ENCODE results near the gene LTBP1. TPM values are rescaled to one million over a fixed set of nuclear protein-coding genes. Genes with fewer than 3 reads are reported as not detected.

The LTBP1 gene
- total RNA-seq, 1 experiment from 2014 or later, result 12.5 TPM

DNA sequence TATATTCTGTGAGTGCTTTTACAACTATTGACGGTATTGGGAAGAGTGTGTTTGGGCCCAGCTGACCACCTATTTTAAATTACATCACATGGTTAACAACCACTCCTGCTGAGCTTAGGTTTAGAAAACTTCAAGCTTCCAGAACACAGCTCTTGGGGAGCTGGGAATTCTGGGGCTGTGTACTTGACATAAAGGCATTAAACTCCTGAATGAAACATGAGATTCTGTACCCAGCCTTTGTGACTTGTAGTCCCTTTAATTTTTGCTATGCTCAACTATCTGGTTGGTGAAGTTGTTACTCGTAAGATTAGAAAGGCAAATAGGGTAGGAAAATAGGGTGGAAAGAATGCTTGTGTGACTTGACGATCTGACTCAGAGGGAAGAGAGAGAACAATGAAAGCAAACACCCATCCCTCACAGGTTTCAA is 66.9 kb downstream of the LTBP1 start:
- no peaks in the 10 kb centered on the region for H3K4me1 ChIP-seq (ENCODE audit: control insufficient read depth, insufficient read depth, low read length)
- in situ Hi-C loops (cut with HindIII; ENCODE audit: low pct_unique_long_range_greater_than_20kb, low sequenced_read_pairs), result no loop called here
- no peak for DNase-seq (ENCODE audit: low read depth, low spot score)
- intact Hi-C loops (cut with micrococcal nuclease; ENCODE audit: unreplicated experiment), result no loop called here
- ATAC-seq, result no peak
- H3K9me3 ChIP-seq (ENCODE audit: control insufficient read depth, insufficient read depth, low read depth, low read length), result no peaks in the 10 kb centered on the region
- ChIA-PET POLR2A (no interaction called here), CTCF (no interaction called here)
- BruUV-seq (replicated peaks), result no TSS peak
- no peak overlapping the region for H3K4me3 ChIP-seq (ENCODE audit: low read depth in 2 of 2, low read length in 2 of 2)
- H3K27ac ChIP-seq (ENCODE audit: low read length), result no peak overlapping the region
- no peaks in the 10 kb centered on the region for H3K27me3 ChIP-seq (ENCODE audit: control insufficient read depth, insufficient read depth, low read length)
- TF ChIP-seq TCF7L2 (IDR thresholded peaks at IDR 0.05; ENCODE audit: low read depth, low read length) (no peak), REST (IDR thresholded peaks at IDR 0.05; ENCODE audit: insufficient read depth in 1 of 2, low read depth in 2 of 2, low read length in 1 of 2) (no peak), POLR2AphosphoS5 (IDR thresholded peaks at IDR 0.05; ENCODE audit: low read depth, low read length) (no peak), SIN3A (IDR thresholded peaks at IDR 0.05; ENCODE audit: borderline replicate concordance, insufficient read depth, low read depth, low read length) (no peak)
- TF ChIP-seq, protein P1, sequence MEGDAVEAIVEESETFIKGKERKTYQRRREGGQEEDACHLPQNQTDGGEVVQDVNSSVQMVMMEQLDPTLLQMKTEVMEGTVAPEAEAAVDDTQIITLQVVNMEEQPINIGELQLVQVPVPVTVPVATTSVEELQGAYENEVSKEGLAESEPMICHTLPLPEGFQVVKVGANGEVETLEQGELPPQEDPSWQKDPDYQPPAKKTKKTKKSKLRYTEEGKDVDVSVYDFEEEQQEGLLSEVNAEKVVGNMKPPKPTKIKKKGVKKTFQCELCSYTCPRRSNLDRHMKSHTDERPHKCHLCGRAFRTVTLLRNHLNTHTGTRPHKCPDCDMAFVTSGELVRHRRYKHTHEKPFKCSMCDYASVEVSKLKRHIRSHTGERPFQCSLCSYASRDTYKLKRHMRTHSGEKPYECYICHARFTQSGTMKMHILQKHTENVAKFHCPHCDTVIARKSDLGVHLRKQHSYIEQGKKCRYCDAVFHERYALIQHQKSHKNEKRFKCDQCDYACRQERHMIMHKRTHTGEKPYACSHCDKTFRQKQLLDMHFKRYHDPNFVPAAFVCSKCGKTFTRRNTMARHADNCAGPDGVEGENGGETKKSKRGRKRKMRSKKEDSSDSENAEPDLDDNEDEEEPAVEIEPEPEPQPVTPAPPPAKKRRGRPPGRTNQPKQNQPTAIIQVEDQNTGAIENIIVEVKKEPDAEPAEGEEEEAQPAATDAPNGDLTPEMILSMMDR (IDR thresholded peaks at IDR 0.05), result no peak
- no peaks in the 10 kb centered on the region for H3K36me3 ChIP-seq (ENCODE audit: control insufficient read depth, insufficient read depth, low read length)

GRCh38 chr2:33014268-33014667 is 67.5 kb downstream of the LTBP1 start:
- POLR2A ChIA-PET, result no interaction called here
- no peak for TF ChIP-seq TCF7L2 (IDR thresholded peaks at IDR 0.05; ENCODE audit: low read depth, low read length)
- TF ChIP-seq, protein P1 (IDR thresholded peaks at IDR 0.05), result no peak
- no peak for TF ChIP-seq SIN3A (IDR thresholded peaks at IDR 0.05; ENCODE audit: borderline replicate concordance, insufficient read depth, low read depth, low read length)
- TF ChIP-seq REST (IDR thresholded peaks at IDR 0.05; ENCODE audit: insufficient read depth in 1 of 2, low read depth in 2 of 2, low read length in 1 of 2), result no peak
- TF ChIP-seq POLR2AphosphoS5 (IDR thresholded peaks at IDR 0.05; ENCODE audit: low read depth, low read length), result no peak
- Histone ChIP-seq H3K4me3 (ENCODE audit: low read depth in 2 of 2, low read length in 2 of 2) (no peak overlapping the region), H3K9me3 (ENCODE audit: control insufficient read depth, insufficient read depth, low read depth, low read length) (no peaks in the 10 kb centered on the region), H3K36me3 (ENCODE audit: control insufficient read depth, insufficient read depth, low read length) (no peaks in the 10 kb centered on the region), H3K4me1 (ENCODE audit: control insufficient read depth, insufficient read depth, low read length) (no peaks in the 10 kb centered on the region), H3K27me3 (ENCODE audit: control insufficient read depth, insufficient read depth, low read length) (no peaks in the 10 kb centered on the region), H3K27ac (ENCODE audit: low read length) (no peak overlapping the region)
- BruUV-seq (replicated peaks), result no TSS peak
- in situ Hi-C loops (cut with HindIII; ENCODE audit: low pct_unique_long_range_greater_than_20kb, low sequenced_read_pairs), result no loop called here
- CTCF ChIA-PET, result no interaction called here
- intact Hi-C loops (cut with micrococcal nuclease; ENCODE audit: unreplicated experiment), result no loop called here
- no peak for DNase-seq (ENCODE audit: low read depth, low spot score)
- ATAC-seq, result no peak

Data from Panc1 (cell line).